LNCAP (cell line): Measurements from ENCODE around the gene CNGB1.

ENCODE experiments used
- TF ChIP-seq, protein P1 (sequence below): fragments of 450-650 bp; IDR thresholded peaks from 2 replicates; pipeline ENCODE4 v1.5.1; 2017; ENCODE audit warnings: mild to moderate bottlenecking

The CNGB1 gene

DNA sequence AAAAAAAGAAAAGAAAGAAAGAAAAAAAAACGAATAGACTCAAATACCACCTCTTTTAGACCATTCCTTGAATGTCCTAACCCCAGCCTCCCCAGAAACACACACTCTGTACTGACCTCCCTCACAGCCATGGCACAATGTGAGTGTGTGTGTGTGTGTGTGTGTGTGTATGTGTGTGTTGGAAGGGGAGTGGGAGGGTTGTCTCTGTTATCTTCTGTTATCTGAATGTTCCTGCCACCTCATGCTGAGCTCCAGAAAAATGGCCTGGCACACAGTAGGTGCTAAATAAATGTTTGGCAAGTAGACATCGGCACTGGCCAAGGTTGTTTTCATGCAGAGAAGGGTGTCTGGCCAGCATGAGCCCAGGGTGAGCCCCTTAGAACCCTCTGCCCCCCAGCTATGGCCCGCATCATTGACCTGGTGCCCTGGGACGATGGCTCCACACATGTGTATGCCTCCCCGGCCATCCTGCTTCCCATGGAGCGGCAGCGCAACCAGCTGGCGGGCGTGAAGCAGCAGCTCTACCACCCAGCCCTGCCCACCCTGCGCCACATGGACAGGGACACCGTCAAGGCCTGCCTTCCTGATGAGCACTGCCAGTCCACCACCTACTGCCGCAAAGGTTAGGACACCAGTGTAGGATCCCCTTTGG is 6.6 kb upstream of the CNGB1 start:
- TF ChIP-seq, protein P1, sequence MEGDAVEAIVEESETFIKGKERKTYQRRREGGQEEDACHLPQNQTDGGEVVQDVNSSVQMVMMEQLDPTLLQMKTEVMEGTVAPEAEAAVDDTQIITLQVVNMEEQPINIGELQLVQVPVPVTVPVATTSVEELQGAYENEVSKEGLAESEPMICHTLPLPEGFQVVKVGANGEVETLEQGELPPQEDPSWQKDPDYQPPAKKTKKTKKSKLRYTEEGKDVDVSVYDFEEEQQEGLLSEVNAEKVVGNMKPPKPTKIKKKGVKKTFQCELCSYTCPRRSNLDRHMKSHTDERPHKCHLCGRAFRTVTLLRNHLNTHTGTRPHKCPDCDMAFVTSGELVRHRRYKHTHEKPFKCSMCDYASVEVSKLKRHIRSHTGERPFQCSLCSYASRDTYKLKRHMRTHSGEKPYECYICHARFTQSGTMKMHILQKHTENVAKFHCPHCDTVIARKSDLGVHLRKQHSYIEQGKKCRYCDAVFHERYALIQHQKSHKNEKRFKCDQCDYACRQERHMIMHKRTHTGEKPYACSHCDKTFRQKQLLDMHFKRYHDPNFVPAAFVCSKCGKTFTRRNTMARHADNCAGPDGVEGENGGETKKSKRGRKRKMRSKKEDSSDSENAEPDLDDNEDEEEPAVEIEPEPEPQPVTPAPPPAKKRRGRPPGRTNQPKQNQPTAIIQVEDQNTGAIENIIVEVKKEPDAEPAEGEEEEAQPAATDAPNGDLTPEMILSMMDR: no peak

DNA sequence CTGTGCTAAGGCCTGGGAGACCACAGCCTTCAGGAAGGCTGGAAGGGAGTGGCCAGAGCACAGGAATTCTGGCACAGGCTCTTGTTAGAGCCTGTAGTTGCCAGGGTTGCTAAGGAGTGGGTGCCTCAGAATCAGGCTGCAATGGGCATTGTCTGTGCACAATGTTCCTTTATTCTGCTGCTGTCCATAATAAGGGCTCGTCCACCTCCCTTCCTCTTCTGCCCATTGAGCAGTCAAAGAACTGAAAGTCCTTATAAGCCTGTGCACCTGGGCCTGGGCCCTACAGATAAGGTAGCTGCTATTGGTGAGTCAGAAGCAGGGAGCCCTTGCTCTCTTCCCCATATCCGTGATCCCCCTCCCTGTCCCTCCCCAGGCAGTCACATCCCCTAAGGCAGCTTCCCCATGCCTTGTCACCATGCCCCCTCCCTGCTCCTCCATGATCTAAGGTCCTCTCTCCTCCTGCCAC is 5.4 kb upstream of the CNGB1 start:
- TF ChIP-seq, protein P1: no peak

DNA sequence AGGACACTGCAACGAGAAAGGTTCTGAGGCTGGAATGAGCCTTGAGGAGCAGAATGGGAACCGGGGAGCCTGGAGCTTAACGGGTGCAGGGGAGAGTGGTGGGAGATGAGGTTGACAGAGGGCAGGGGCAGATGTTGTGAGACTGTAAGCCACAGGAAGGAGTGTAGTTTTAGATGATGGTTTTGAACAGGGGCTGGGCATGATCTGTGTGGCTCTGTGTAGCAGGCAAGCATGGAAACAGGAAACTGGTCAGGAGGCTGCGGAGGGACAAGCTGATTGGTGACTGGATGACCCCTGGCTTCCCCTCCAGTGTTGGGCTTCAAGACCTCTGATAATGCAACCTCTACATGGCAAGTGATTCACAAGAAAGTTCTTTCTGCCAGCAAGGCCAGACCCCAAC is 1.4 kb upstream of the CNGB1 start:
- TF ChIP-seq, protein P1: no peak

DNA sequence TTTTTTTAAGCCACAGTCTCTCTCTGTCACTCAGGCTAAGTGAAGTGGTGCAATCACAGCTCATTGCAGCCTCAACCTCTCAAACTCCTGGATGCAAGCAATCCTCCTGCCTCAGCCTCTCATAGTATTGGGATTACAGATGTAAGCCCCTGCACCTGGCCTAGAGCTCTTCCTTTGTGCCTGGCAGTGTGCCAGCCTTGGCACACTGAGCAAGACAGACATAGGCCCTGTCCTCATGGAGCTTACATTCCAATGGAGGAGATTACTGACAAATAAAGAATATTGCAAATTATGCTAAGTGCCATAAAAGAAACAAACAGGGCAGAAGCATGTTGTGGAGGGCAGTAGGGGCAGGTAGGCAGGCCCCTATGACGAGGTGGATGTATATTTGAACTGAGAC is 920 bp upstream of the CNGB1 start:
- TF ChIP-seq, protein P1: no peak

DNA sequence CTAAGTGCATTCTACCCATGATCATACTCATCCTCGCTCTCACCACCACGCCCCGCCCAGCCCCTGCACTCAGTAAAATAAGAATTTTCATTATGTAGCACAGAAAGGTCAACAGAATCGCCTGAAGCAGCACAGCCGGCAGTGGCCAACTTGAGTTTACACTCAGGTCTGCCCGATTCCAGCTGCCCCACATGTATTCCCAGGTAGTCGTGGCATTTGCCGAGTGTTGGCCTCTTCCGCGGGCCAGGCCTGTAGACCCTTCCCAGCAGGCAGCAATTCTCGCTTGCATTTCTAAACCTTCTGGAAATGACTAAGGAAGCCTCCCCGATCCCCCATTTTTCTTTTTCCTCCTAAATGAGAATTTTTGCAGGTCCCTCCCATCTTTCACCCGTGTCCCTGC is 609 bp downstream of the CNGB1 start:
- TF ChIP-seq, protein P1: no peak

DNA sequence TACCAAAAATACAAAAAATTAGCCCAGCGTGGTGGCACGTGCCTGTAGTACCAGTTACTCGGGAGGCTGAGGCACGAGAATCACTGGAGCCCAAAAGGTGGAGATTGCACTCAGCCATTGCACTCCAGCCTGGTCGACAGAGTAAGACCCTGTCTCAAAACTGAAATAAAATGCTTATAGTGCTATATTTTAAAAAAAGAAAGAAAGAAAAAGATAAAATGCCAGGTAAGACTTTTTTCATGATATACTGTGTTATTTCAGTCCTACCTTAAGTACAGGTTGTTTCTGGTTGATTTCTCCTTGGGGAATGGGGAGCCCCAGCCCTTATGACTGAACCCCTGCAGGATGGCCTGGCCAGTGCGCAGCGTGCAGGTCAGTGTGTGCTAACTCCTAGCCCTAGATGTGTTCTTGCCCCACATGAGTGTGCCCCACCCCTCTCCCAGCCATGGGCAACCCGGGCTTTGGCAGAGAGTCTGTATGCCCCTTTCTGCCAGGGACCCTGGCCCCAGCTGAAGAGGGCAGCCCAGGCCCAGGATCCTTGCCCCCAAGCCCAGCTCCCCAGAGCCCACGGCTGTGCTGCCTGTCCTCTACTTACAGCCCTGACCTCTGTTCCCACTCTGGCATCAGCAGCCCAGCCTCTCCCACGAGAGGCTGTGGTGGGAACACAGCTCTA is 1.3 kb downstream of the CNGB1 start:
- TF ChIP-seq, protein P1: no peak

DNA sequence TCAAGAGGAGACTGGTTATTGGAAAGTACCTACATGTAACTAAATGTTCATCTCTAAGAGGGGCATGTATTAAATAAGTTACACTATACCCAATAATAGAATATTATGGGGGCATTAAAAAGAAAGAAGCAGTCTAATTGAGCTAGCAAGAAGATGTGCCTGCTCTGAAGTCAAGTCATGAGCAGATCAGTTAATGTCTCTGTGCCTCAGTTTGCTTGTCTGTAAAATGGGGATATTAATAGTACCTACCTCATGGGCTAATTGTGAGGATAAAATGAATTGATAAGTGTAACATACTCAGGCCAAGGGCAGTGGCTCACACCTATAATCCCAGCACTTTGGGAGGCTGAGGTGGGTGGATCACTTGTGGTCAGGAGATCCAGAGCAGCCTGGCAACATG is 3.0 kb downstream of the CNGB1 start:
- TF ChIP-seq, protein P1: no peak
